Stimulated activated CD4-positive, alpha-beta T cell treated with anti-CD3 and anti-CD28 coated beads, Interleukin-1b, Interleukin-23, amount 100 ng/mL, for 48 hours (primary cell): ENCODE measurements around the gene WWP2.
"Not testable (repeated sequence)": the region's sequence is repeated elsewhere in the genome, so short reads cannot be mapped to it uniquely, and the experiment has no call there.

Experiments used
- DNase-seq: peaks from one replicate; pipeline ENCODE4 v3.0.0-alpha.2; 2020

WWP2 gene

DNA sequence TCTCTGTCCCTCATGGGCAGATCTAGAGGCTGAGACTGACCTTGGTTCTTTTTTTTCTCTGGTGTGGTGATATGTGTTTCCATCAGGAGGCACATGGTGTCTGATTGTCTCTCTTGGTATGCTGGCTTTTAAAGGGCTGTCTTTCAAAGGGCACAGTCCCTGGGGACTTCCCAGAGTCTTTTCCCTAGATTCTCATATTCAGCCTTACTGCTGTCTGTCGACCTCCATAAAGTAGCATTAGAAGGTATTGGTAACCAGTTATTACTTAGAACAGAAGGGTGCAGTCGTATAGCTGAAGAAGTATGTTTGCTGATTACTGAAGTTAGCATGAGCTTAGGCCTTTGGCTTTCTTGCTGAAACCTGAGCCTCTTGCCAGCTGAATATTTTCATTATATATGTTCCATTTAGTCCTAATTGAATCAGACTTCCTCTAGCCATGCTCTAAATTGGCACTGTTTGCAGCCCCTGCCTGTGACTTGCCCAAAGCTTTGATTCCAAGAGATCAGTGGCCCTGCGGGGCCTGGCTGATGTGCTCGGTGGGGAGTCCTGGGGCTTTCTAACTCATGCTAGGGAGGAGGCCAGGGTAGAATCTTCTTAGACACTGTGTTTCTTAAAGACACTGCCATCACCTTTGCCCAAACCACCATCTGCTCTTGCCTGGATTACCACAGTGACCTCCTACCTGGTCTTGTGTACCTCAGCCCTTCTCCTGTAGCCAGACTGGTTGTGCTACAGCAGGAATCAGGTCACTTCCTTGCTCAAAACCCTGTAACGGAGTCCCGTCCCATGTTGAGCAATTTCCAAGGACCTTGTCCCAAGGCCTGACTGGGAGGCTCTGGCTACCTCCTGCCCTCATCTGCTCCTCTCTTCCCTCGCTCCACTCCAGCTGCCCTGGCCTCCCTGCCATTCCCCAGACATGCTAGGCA lies 71.5 kb downstream of the WWP2 start:
- DNase-seq, result no peak

DNA sequence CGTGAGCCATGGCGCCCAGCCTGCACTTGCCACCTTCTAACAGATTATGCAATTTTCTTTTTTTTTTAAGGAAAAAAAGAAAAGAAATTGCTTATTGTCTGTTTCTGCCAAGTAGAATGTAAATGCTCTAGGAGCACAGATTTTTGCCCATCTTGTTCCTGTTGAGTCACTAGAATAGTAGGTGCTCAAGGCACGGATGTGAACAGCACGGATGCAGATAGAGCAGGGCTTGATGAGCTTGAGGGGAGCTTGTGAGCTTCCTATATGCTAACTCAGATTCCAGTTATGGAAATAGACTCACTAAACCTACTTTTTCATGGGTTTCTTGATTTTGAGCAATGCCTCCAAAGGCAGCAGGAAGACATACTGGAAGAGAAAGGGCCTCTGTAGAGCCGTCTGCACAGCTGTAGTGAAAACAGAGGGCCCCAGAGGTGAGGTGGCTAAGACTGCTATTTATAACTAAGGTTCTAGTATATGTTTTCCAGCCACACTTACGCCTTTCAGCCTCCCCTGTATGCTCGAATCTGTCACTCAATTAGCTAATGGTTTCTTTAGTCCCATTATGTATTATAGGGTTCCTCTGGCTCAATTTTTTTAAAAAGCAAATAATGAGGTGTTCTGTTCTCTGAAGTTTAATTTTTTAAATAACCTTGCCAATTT lies 72.8 kb downstream of the WWP2 start:
- DNase-seq, result no peak

DNA sequence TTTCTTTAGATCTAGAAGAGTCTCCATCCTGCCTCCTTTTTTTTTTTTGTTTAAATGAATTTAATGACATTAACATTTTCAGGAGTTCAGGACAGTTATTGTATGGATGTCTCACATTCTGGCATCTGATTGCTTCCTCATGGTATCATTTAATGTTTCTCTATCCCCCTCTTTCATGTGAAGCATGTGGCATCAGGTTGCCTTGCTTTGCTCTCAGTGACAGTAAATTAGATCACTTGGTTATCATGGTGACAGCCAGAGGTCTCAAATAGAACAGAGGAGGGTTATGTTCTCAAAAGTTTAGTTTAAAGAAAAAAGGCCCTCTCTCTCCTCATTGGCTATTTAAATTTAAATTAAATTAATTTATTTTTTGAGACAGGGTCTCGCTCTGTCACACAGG lies 74.1 kb downstream of the WWP2 start:
- DNase-seq, result no peak

DNA sequence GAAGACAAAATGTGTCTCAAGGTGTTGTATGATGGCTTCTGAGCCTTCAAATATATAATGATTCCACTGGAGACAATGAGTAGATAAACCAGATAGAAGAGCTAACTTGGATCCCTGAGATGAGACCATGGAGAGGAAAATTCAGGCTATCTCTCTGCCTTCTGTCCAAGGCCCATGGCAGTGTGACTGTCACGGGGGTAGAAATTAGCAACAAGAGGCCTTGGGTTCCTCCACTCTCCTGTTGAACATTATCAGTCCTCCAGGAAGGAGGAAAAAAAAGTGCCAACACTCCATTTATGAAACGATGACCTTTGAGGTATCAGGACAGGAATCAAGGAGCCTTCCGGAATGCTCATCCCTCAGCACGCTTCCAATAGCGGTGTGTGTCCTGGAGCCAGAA lies 75.2 kb downstream of the WWP2 start:
- DNase-seq, result no peak

DNA sequence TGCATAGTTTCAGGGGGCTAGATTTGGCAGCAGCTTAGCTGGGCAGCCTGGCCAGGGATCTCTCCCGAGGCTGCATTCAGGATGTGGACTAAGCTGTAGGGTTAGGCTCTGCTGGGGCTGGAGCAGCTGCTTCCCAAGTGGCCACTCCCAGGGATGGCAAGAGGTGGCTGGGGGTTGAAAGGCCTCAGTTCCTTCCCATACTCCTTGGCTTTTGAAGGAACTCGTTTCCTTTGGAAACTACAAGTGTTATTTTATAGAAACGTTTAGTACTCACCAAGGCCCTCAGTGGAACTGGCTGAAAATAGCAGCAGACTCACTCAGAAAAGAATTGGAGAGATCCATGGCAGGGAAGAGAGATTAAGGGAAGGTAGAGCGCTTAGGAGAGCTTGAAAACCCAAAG lies 76.4 kb downstream of the WWP2 start:
- DNase-seq, result no peak

DNA sequence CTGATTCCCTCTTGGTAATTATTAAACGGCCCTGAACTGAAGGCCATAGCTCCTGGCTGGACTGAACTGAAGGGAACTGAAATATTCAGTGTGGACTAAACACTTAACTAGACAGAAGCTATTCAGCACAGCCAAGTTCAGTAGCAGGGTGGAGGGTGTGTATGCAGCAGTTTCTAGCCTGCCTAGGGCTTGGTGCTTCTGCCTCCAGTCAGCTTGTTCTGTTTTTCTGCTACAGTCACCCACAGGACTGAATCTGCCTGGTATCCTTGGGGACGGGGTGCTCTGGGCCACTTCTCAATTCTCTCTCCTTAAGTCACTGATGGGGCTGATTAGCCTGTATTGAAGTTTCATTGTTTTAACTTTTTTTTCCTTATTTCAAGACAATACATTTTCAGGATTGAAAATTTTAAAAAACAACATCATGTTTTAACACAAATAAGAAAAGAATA lies 77.1 kb downstream of the WWP2 start:
- no peak for DNase-seq

DNA sequence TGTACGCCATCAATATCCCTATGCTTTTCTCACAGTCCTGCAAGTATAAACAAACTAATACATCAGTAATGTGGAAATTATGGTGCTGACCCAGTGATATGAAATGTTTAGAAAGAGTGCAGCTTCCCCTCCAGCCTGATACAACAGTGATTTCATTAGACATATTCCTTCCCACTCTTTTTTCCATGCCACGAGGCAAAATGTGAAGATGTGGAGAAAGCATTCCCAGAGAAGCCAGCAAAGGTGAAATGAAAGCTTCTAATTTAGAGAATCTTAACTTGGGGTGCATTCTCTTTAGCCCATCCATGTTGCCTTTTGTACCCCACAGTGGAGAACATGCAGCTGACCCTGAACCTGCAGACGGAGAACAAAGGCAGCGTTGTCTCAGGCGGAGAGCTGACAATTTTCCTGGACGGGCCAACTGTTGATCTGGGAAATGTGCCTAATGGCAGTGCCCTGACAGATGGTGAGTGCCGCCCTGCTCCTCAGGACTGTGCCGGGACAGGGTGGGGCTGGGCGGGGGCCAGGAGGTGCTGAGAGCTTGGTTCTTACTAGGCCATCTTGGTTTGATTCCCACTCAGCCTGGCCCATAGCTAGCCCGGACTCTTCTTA lies 77.8 kb downstream of the WWP2 start:
- no peak for DNase-seq

DNA sequence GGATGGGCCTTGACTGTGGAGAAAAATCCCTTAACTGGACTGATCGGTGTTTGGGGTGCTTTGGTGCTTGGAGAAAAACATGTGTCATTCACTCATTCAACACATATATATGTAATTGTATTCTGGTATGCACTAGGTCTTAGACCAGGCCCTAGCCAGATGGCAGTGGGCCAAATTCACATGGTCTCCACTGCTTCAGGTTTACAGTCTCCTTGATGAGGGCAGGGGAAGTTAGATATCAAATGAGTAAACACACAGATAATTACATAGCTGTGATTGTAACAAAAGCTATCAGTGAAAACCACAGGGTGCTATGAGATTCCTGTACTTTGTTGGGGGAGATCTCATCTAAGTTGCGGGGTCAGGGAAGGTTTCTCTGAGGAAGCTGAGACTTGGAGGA lies 78.8 kb downstream of the WWP2 start:
- no peak for DNase-seq

DNA sequence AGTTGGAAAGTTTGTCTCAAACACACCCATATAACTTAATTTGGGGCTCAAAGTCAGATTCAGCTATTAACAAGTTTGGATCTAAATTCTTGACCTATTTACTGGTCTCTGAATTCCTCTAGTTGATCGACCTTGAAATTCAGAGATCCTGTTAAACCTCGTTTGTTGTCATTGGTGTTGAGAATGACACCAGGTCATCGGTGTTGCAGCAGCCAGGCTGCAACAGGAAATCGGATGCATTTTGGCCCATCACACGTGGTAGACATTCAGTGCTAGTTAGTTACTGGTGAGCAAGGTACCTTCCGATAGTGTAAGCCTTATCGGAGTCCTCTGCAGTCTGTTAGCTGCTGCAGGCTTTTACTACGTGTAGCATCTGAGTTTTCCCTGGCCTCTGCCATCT lies 82.3 kb downstream of the WWP2 start:
- DNase-seq, result no peak

DNA sequence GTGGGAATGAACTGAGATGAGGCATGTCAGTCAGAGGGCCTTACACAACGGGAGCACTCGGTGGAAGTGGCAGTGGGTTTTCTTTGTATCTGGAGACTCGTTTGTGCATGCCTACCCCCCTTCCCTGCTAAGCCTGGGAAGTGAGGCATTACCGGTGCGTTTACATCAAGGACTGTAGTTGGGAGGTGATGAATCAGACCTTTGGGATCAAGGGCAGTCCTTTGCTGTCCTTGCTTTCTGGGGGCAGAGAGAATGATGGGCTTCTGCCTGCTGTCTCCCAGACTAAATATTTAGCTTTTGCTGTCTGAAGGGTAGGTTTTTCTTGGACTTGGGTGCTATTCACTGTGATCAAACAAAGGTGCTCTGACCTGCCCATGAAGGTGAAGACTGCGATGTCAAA lies 83.0 kb downstream of the WWP2 start:
- no peak for DNase-seq

DNA sequence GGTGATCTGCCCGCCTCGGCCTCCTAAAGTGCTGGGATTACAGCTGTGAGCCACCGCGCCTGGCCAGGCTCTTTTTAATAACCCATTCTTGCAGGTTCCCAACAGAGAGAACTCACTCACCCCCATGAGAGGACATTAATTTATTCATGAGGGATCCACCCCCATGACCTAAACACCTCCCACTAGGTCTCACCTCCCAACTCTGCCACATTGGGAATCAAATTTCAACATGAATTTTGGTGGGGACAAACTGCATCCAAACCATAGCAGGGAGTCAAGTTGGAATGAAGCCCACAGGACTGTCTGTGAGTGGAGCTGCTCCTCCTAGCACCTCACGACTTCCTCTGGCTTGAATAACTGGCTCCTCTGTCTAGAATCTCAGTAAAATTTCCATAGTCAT lies 85.5 kb downstream of the WWP2 start:
- DNase-seq, result no peak

DNA sequence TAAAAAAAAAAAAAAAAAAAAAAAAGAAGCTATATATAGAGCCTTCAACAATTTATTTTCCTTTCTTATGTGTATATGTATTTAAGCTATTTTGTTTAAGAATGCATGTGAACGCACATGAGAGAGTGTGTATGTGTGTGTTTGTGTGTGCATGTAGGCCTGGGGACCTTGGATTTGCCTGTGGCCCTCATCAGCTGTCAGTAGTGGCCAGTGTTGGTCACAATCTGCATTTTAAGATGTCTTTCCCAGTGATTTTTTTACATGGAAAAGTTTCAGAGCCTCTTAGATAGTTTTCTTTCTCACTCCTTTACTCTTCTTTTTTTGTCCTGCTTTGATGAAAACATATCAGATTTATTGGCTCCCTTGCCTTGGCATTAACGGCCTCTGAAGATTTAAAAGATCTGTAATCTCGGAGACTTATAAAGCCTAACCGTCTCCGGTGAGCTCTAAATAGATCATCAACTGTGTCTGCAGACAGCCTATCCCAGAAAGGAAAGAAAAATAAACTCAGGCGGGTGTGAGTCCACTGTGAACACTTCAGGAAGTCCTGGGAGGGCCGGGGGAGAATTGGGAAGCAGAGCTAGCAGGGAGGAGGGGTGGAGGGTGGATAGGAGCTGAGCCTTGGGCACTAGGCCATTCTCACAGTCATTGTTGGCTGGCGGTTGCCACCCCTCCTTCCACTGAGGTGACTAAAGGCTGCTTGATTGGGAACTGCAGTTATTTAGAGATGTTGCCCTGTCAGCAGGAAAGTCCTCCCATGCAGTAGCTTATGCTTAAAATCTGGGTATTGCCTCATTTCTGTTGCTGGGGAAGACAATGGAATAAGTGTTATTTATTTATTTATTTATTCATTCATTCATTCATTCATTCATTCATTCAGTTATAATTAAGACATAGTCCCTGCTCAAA lies 86.8 kb downstream of the WWP2 start:
- DNase-seq, result no peak

DNA sequence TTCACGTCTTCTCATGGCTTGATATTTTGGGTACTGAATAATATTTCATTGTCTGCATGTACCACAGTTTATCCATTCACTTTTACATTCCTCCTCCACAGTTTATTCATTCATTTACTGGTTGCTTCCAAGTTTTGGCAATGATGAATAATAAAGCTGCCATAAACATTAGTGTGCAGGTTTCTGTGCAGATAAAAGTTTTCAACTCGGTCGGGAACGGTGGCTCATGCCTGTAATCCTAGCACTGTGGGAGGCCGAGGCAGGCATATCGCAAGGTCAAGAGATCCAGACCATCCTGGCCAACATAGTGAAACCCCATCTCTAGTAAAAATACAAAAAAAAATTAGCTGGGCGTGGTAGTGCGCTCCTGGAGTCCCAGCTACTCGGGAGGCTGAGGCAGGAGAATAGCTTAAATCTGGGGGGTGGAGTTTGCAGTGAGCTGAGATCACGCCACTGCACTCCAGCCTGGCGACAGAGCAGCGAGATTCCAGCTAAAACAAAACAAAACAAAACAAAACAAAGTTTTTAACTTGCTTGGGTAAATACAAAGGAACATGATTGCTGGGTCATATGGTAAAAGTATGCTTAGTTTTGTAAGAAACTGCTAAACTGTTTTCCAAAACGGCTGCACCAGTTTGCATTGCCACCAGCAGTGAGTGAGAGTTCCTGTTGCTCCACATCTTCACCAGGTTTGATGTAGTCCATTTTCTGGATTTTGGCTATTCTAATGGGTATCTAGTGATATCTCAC lies 89.5 kb downstream of the WWP2 start:
- no peak for DNase-seq

DNA sequence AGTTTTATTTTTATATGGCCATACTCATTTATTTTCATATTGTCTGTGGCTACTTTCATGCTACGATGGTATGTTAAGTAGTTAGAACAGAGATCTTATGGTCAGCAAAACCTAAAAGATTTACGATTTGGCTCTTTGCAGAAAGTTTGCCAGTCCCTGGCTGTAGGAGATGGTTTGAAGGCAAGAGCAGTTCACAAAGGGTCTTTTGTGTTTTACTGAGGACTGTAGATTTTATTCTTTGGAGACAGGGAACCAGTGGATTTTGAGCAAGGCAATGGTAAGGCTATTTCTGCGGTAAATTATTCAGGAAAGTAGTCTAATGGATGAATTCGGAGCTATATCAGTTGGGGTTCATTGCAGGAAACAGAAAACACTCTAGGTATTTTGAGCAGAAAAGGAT lies 90.7 kb downstream of the WWP2 start:
- DNase-seq, result no peak

DNA sequence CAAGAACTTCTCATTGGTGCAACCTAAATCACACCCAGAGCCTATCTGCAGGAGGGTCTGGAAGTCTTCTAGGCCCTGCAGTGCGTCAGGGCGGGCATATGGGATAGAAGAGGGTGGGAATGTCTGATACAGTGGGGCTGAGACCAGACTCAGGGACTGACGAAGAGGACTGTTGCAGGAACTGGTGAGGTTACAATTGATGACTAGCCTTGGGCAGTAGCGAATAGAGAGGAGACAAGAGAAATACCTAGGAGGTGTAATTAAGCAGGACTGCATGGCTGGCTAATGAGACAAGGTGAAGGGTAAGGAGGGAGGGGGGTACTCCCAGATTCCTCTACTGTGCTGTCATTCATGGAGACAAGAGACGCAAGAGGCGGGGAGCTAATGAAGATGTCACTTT lies 91.3 kb downstream of the WWP2 start:
- DNase-seq, result no peak

DNA sequence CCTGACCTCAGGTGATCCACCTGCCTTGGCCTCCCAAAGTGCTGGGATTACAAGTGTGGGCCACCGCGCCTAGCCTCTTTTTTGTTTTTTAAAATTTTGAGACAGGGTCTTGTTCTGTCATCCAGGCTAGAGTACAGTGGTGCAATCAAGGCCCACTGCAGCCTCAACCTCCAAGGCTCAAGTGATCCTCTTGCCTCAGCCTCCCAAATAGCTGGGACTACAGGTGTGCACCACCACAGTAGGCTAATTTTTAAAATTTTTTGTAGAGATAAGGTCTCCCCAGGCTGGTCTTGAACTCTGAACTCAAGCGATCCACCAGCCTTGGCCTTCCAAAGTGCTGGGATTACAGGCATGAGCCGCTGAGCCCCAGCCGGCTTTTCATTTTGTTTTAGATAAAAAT lies 92.6 kb downstream of the WWP2 start:
- not testable (repeated sequence) for DNase-seq

DNA sequence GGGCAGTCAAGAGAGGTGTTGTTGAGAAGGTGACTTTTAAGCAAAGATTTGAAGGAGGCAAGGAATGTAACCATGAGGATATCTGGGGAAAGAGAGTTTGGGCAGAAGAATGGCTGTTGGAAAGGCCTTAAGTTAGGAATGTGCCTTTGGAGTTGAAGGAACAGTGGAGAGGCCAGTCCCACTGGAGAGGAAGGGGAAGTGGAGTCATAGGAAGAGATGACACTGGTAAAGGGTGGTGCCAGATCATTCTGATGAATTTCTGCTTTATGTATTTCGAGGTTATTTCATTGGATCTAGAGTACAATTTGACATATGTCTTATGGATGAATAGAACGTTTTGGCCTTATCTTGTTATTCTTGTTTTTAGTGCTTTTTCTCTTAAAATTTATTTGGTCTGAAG lies 93.5 kb downstream of the WWP2 start:
- DNase-seq, result no peak

DNA sequence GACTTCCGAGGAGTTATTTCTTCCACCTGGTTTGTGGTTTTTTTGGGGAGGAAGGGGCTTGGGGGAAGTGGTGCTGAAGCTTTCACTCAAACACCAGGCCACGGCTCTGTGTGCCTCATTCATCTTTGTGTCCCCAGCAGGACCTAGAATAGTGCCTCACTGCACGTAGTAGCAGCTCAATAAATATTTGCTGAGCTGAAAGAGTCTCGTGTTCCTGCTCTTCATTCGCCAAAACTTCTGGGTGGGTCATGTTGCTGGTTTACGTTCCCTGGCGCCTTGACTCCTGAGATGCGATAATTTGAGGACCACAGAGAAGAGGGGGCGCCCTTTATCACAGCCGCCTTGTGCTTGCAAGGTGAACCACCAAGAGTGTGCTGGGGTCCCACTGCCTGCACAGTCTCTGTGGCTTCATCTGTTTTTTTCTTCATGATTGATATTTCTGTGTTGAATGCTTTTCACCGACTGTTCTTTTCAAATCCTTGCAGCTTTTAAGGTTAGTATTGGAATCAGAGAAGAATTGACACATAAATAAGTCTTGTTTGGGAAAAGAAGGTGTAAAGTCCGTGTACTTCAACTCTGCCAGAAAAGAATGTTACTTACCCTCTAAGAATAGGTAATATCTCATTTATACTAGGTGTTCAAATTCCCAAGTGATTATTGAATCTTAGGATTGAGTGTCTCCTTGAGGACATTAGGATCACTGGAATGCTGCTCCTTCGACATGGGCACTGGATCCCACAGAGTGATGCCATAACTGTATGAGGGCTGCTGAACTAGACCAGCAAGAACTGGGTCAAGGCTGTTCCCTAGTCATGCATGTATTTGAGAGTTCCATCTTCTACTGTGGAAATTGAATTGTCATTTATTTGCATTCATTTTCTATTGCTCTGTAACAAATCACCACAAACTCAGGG lies 96.3 kb downstream of the WWP2 start:
- DNase-seq, result no peak

DNA sequence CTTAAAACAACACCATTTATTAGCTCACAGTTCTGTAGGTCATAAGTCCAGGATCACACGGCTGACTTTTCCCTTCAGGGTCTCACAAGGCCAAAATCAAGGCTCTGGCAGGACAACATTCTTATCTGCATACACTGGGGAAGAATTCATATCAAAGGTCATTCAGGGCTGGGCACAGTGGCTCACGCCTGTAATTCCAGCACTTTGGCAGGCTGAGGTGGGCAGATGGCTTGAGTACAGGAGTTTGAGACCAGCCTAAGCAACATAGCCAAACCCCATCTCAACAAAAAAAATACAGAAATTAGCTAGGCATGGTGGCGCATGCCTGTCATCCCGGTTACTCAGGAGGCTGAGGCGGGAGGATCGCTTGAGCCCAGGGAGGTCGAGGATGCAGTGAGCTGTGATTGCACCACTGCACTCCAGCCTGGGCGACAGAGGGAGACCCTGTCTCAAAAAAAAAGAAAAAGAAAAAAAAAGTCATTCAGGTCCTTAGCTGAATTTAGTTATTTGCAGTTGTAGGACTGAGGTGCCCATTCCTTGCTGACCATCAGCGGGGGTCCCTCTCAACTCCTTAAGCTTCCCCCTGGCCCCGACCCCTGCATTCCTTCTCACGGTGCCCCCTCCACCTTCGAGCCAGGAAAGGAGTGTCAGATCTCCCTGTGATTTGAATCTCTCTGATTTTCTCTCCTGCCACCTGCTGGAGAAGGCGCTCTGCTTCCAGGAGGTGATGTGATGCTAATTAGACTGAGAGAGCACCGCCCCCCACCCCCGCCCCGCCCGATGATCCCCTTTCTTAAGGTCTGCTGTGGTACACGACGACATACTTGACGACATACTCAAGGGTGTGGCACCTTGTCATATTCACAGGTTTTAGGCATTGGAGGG lies 97.2 kb downstream of the WWP2 start:
- no peak for DNase-seq
